Measurements from ENCODE around the gene ARRDC3. TPM values are rescaled to one million over a fixed set of nuclear protein-coding genes. Genes with fewer than 3 reads are reported as not detected.
"Not testable (repeated sequence)": the region's sequence is repeated elsewhere in the genome, so short reads cannot be mapped to it uniquely, and the experiment has no call there.

The ARRDC3 gene
- total RNA-seq, 1 experiment from 2014 or later = 25.1 TPM

GRCh38 chr5:91407204-91407603 is 24.1 kb upstream of the ARRDC3 start:
- no peaks in the 10 kb centered on the region; the same call in 1 of the 2 replicates for H3K4me1 ChIP-seq (replicated peaks)
- no peak for DNase-seq (ENCODE audit: low read depth in 1 of 2, low spot score in 2 of 2)
- no peak overlapping the region for H3K4me3 ChIP-seq
- no peaks in the 10 kb centered on the region for H3K27me3 ChIP-seq (replicated peaks)
- no peak overlapping the region for H3K27ac ChIP-seq
- H3K9me3 ChIP-seq (replicated peaks) = no peaks in the 10 kb centered on the region
- H3K36me3 ChIP-seq = no peaks in the 10 kb centered on the region

- H3K36me3 ChIP-seq = no peaks in the 10 kb centered on the region
- no peak overlapping the region for H3K27ac ChIP-seq
- H3K9me3 ChIP-seq (replicated peaks) = no peaks in the 10 kb centered on the region
- H3K4me3 ChIP-seq = no peak overlapping the region
- no peaks in the 10 kb centered on the region for H3K27me3 ChIP-seq (replicated peaks)
- no peaks in the 10 kb centered on the region; the same call in 1 of the 2 replicates for H3K4me1 ChIP-seq (replicated peaks)
- no peak for DNase-seq (ENCODE audit: low read depth in 1 of 2, low spot score in 2 of 2)
Observed at GRCh38 chr5:91403438-91403837, 20.3 kb upstream of the ARRDC3 start.

GRCh38 chr5:91401175-91401574 is 18.1 kb upstream of the ARRDC3 start:
- Histone ChIP-seq H3K27me3 (replicated peaks) (no peaks in the 10 kb centered on the region), H3K27ac (no peak overlapping the region), H3K36me3 (no peaks in the 10 kb centered on the region), H3K9me3 (replicated peaks) (no peaks in the 10 kb centered on the region), H3K4me1 (replicated peaks) (no peaks in the 10 kb centered on the region; the same call in 1 of the 2 replicates), H3K4me3 (no peak overlapping the region)
- DNase-seq (ENCODE audit: low read depth in 1 of 2, low spot score in 2 of 2) = no peak

GRCh38 chr5:91397791-91398190 is 14.7 kb upstream of the ARRDC3 start:
- Histone ChIP-seq H3K27me3 (replicated peaks) (no peaks in the 10 kb centered on the region), H3K9me3 (replicated peaks) (no peaks in the 10 kb centered on the region), H3K27ac (no peak overlapping the region), H3K36me3 (no peaks in the 10 kb centered on the region), H3K4me3 (no peak overlapping the region), H3K4me1 (replicated peaks) (no peaks in the 10 kb centered on the region)
- no peak for DNase-seq (ENCODE audit: low read depth in 1 of 2, low spot score in 2 of 2)

GRCh38 chr5:91390268-91390667 is 7.2 kb upstream of the ARRDC3 start:
- H3K27me3 ChIP-seq (replicated peaks) = no peaks in the 10 kb centered on the region
- no peak overlapping the region for H3K4me3 ChIP-seq
- no peaks in the 10 kb centered on the region for H3K36me3 ChIP-seq
- DNase-seq (ENCODE audit: low read depth in 1 of 2, low spot score in 2 of 2) = no peak
- no peak overlapping the region for H3K27ac ChIP-seq
- H3K9me3 ChIP-seq (replicated peaks) = no peaks in the 10 kb centered on the region
- H3K4me1 ChIP-seq (replicated peaks) = no peaks in the 10 kb centered on the region

GRCh38 chr5:91389555-91389954 is 6.4 kb upstream of the ARRDC3 start:
- not testable (repeated sequence) for H3K27me3 ChIP-seq (replicated peaks); DNase-seq (ENCODE audit: low read depth in 1 of 2, low spot score in 2 of 2); H3K36me3 ChIP-seq; H3K27ac ChIP-seq; H3K4me1 ChIP-seq (replicated peaks); H3K4me3 ChIP-seq; H3K9me3 ChIP-seq (replicated peaks)

GRCh38 chr5:91388362-91388761 is 5.2 kb upstream of the ARRDC3 start:
- Histone ChIP-seq H3K9me3 (replicated peaks) (no peaks in the 10 kb centered on the region), H3K4me1 (replicated peaks) (peaks cover 9% of the 10 kb centered on the region), H3K27me3 (replicated peaks) (no peaks in the 10 kb centered on the region), H3K36me3 (no peaks in the 10 kb centered on the region), H3K27ac (no peak overlapping the region), H3K4me3 (no peak overlapping the region)
- no peak for DNase-seq (ENCODE audit: low read depth in 1 of 2, low spot score in 2 of 2)

GRCh38 chr5:91386120-91386519 is 3.0 kb upstream of the ARRDC3 start:
- Histone ChIP-seq H3K9me3 (replicated peaks) (no peaks in the 10 kb centered on the region), H3K4me3 (no peak overlapping the region), H3K27me3 (replicated peaks) (no peaks in the 10 kb centered on the region), H3K27ac (no peak overlapping the region), H3K36me3 (peaks cover 2% of the 10 kb centered on the region; the same call in 1 of the 2 replicates), H3K4me1 (replicated peaks) (peaks cover 9% of the 10 kb centered on the region)
- no peak for DNase-seq (ENCODE audit: low read depth in 1 of 2, low spot score in 2 of 2)

- H3K4me3 ChIP-seq; H3K27ac ChIP-seq; H3K4me1 ChIP-seq (replicated peaks); H3K36me3 ChIP-seq; H3K27me3 ChIP-seq (replicated peaks); DNase-seq (ENCODE audit: low read depth in 1 of 2, low spot score in 2 of 2); H3K9me3 ChIP-seq (replicated peaks): not testable (repeated sequence)
Observed at GRCh38 chr5:91385596-91385995, 2.5 kb upstream of the ARRDC3 start.

GRCh38 chr5:91384671-91385430 is 1.7 kb upstream of the ARRDC3 start:
- DNase-seq (ENCODE audit: low read depth in 1 of 2, low spot score in 2 of 2) = peak; percentile 48 to 76
- Histone ChIP-seq H3K4me3 (no peak overlapping the region), H3K27ac (no peak overlapping the region)

GRCh38 chr5:91383956-91384300 is 811 bp upstream of the ARRDC3 start:
- no peaks in the 10 kb centered on the region for H3K9me3 ChIP-seq (replicated peaks)
- peaks cover 9% of the 10 kb centered on the region for H3K4me1 ChIP-seq (replicated peaks)
- no peaks in the 10 kb centered on the region for H3K27me3 ChIP-seq (replicated peaks)
- peak overlapping the region; percentile 56 for H3K4me3 ChIP-seq
- DNase-seq (ENCODE audit: low read depth in 1 of 2, low spot score in 2 of 2) = no peak
- peak overlapping the region; percentile 98 for H3K27ac ChIP-seq
- H3K36me3 ChIP-seq = peaks cover 8% of the 10 kb centered on the region

More at GRCh38 chr5:91384671-91385430, 1.7 kb upstream of the ARRDC3 start:
- Histone ChIP-seq H3K9me3 (replicated peaks) (no peaks in the 10 kb centered on the region), H3K27me3 (replicated peaks) (no peaks in the 10 kb centered on the region), H3K36me3 (peaks cover 8% of the 10 kb centered on the region), H3K4me1 (replicated peaks) (peaks cover 9% of the 10 kb centered on the region)

- Histone ChIP-seq H3K4me3 (peak overlapping the region; percentile 56), H3K27ac (peak overlapping the region; percentile 98), H3K4me1 (replicated peaks) (peaks cover 12% of the 10 kb centered on the region), H3K9me3 (replicated peaks) (no peaks in the 10 kb centered on the region), H3K27me3 (replicated peaks) (no peaks in the 10 kb centered on the region), H3K36me3 (peaks cover 14% of the 10 kb centered on the region)
- peak in 1 of 2 experiments; percentile 62 for DNase-seq (ENCODE audit: low read depth in 1 of 2, low spot score in 2 of 2)
Observed at GRCh38 chr5:91382530-91383026, 539 bp downstream of the ARRDC3 start.

- DNase-seq (ENCODE audit: low read depth in 1 of 2, low spot score in 2 of 2) = peak; percentile 60 to 71
- H3K9me3 ChIP-seq (replicated peaks) = no peaks in the 10 kb centered on the region
- H3K27me3 ChIP-seq (replicated peaks) = no peaks in the 10 kb centered on the region
- peaks cover 14% of the 10 kb centered on the region for H3K36me3 ChIP-seq
- H3K4me3 ChIP-seq = peak overlapping the region; percentile 56
- peak overlapping the region; percentile 98 for H3K27ac ChIP-seq
- H3K4me1 ChIP-seq (replicated peaks) = peaks cover 12% of the 10 kb centered on the region
Observed at GRCh38 chr5:91381774-91382359, 1.2 kb downstream of the ARRDC3 start.

- no peaks in the 10 kb centered on the region for H3K27me3 ChIP-seq (replicated peaks)
- H3K27ac ChIP-seq = peak overlapping the region; percentile 98
- no peak for DNase-seq (ENCODE audit: low read depth in 1 of 2, low spot score in 2 of 2)
- peaks cover 17% of the 10 kb centered on the region for H3K36me3 ChIP-seq
- H3K4me1 ChIP-seq (replicated peaks) = peaks cover 12% of the 10 kb centered on the region
- H3K9me3 ChIP-seq (replicated peaks) = no peaks in the 10 kb centered on the region
- H3K4me3 ChIP-seq = peak overlapping the region; percentile 56
Observed at GRCh38 chr5:91381239-91381773, 1.8 kb downstream of the ARRDC3 start.
